HUES6 (cell line): ENCODE data around the gene IL17RD.
A peak's percentile ranks its signal among the peaks of the same experiment; 100 is the strongest.

ENCODE experiments used
- H3K27ac ChIP-seq: 2 replicates; pipeline ENCODE4 v1.7.0; 2013; ENCODE audit warnings: low read depth, mild to moderate bottlenecking, low read length, inconsistent platforms
- H3K27me3 ChIP-seq: 2 replicates; pipeline ENCODE4 v1.6.1; 2013; ENCODE audit warnings: low read length; ENCODE audit not compliant: control insufficient read depth, insufficient read depth
- H3K36me3 ChIP-seq: 2 replicates; pipeline ENCODE4 v1.6.1; 2013; ENCODE audit warnings: low read length; ENCODE audit not compliant: control insufficient read depth, insufficient read depth
- H3K4me1 ChIP-seq: 2 replicates; pipeline ENCODE4 v1.6.1; 2013; ENCODE audit warnings: low read length; ENCODE audit not compliant: control insufficient read depth, insufficient read depth
- H3K4me3 ChIP-seq: 2 replicates; pipeline ENCODE4 v1.5.1; 2013; ENCODE audit warnings: low read depth, low read length
- H3K9ac ChIP-seq: one replicate; pipeline ENCODE4 v1.6.1; 2013; ENCODE audit warnings: mild to moderate bottlenecking, low read length
- H3K9me3 ChIP-seq: 2 replicates; pipeline ENCODE4 v1.6.1; 2013; ENCODE audit warnings: low read depth, low read length; ENCODE audit not compliant: control insufficient read depth, insufficient read depth

The IL17RD gene

GRCh38 chr3:57164657-57165573 is at the start of gene IL17RD:
IL17RD (minus strand) TSS chr3:57165353; CDS start chr3:57165286, 67 bp downstream.
- H3K27ac ChIP-seq = peak within 1 kb of the TSS; percentile 87; the same call in 1 of the 2 replicates
- peaks cover 66% of the 10 kb centered on the region for H3K4me1 ChIP-seq
- peak within 1 kb of the TSS; percentile 90 for H3K4me3 ChIP-seq
- H3K27me3 ChIP-seq = peaks cover 9% of the 10 kb centered on the region; the same call in 1 of the 2 replicates
- H3K9me3 ChIP-seq = no peaks in the 10 kb centered on the region
- peaks cover 4% of the 10 kb centered on the region; the same call in 1 of the 2 replicates for H3K36me3 ChIP-seq
- peak within 1 kb of the TSS; percentile 99 for H3K9ac ChIP-seq

GRCh38 chr3:57206423-57206822 is 41.3 kb upstream of the IL17RD start:
- no peak overlapping the region for H3K4me3 ChIP-seq

GRCh38 chr3:57199895-57200297 is 34.7 kb upstream of the IL17RD start, which contains the start of gene HESX1:
HESX1 (minus strand) TSS chr3:57199978; CDS start chr3:57199918, 60 bp downstream.
- Histone ChIP-seq H3K4me1 (peaks cover 26% of the 10 kb centered on the region), H3K36me3 (no peaks in the 10 kb centered on the region), H3K27ac (no peak within 1 kb of the TSS), H3K9me3 (no peaks in the 10 kb centered on the region), H3K4me3 (peak within 1 kb of the TSS; percentile 42), H3K27me3 (peaks cover 46% of the 10 kb centered on the region; the same call in 1 of the 2 replicates), H3K9ac (no peak within 1 kb of the TSS)

More at GRCh38 chr3:57206423-57206822, 41.3 kb upstream of the IL17RD start:
- Histone ChIP-seq H3K9ac (no peak overlapping the region), H3K9me3 (no peaks in the 10 kb centered on the region), H3K4me1 (peaks cover 6% of the 10 kb centered on the region; the same call in 1 of the 2 replicates), H3K36me3 (no peaks in the 10 kb centered on the region), H3K27ac (no peak overlapping the region), H3K27me3 (peaks cover 23% of the 10 kb centered on the region; the same call in 1 of the 2 replicates)

GRCh38 chr3:57194641-57195040 is 29.5 kb upstream of the IL17RD start:
- no peaks in the 10 kb centered on the region for H3K9me3 ChIP-seq
- no peak overlapping the region for H3K27ac ChIP-seq
- peaks cover 7% of the 10 kb centered on the region for H3K4me1 ChIP-seq
- H3K9ac ChIP-seq = no peak overlapping the region
- H3K27me3 ChIP-seq = peaks cover 16% of the 10 kb centered on the region; the same call in 1 of the 2 replicates
- H3K36me3 ChIP-seq = no peaks in the 10 kb centered on the region
- H3K4me3 ChIP-seq = no peak overlapping the region

- no peaks in the 10 kb centered on the region for H3K9me3 ChIP-seq
- H3K36me3 ChIP-seq = no peaks in the 10 kb centered on the region
- no peak overlapping the region for H3K27ac ChIP-seq
- no peaks in the 10 kb centered on the region; the same call in 1 of the 2 replicates for H3K4me1 ChIP-seq
- H3K27me3 ChIP-seq = peaks cover 4% of the 10 kb centered on the region; the same call in 1 of the 2 replicates
- no peak overlapping the region for H3K4me3 ChIP-seq
- no peak overlapping the region for H3K9ac ChIP-seq
Observed at GRCh38 chr3:57192028-57192427, 26.9 kb upstream of the IL17RD start.

- peaks cover 5% of the 10 kb centered on the region for H3K4me1 ChIP-seq
- H3K36me3 ChIP-seq = no peaks in the 10 kb centered on the region
- no peaks in the 10 kb centered on the region for H3K27me3 ChIP-seq
- no peaks in the 10 kb centered on the region for H3K9me3 ChIP-seq
- no peak overlapping the region for H3K4me3 ChIP-seq
- H3K9ac ChIP-seq = no peak overlapping the region
- H3K27ac ChIP-seq = no peak overlapping the region
Observed at GRCh38 chr3:57184526-57184925, 19.4 kb upstream of the IL17RD start.

- no peaks in the 10 kb centered on the region for H3K27me3 ChIP-seq
- H3K4me1 ChIP-seq = peaks cover 4% of the 10 kb centered on the region
Observed at GRCh38 chr3:57179580-57180410, 14.6 kb upstream of the IL17RD start.

GRCh38 chr3:57176045-57176444 is 10.9 kb upstream of the IL17RD start:
- H3K4me1 ChIP-seq = no peaks in the 10 kb centered on the region; the same call in 1 of the 2 replicates
- no peak overlapping the region for H3K9ac ChIP-seq
- H3K4me3 ChIP-seq = no peak overlapping the region
- H3K27me3 ChIP-seq = no peaks in the 10 kb centered on the region
- H3K9me3 ChIP-seq = no peaks in the 10 kb centered on the region
- no peaks in the 10 kb centered on the region for H3K36me3 ChIP-seq
- H3K27ac ChIP-seq = no peak overlapping the region

More at GRCh38 chr3:57179580-57180410, 14.6 kb upstream of the IL17RD start:
- H3K4me3 ChIP-seq = no peak overlapping the region
- no peaks in the 10 kb centered on the region for H3K9me3 ChIP-seq
- no peak overlapping the region for H3K27ac ChIP-seq
- H3K36me3 ChIP-seq = no peaks in the 10 kb centered on the region
- H3K9ac ChIP-seq = no peak overlapping the region

- no peak overlapping the region for H3K27ac ChIP-seq
- H3K4me1 ChIP-seq = peaks cover 3% of the 10 kb centered on the region; the same call in 1 of the 2 replicates
- no peaks in the 10 kb centered on the region for H3K36me3 ChIP-seq
- H3K4me3 ChIP-seq = no peak overlapping the region
- no peak overlapping the region for H3K9ac ChIP-seq
- H3K9me3 ChIP-seq = no peaks in the 10 kb centered on the region
- H3K27me3 ChIP-seq = no peaks in the 10 kb centered on the region
Observed at GRCh38 chr3:57173687-57174086, 8.5 kb upstream of the IL17RD start.

- Histone ChIP-seq H3K4me3 (no peak overlapping the region), H3K9ac (no peak overlapping the region), H3K27me3 (no peaks in the 10 kb centered on the region), H3K36me3 (no peaks in the 10 kb centered on the region), H3K27ac (no peak overlapping the region), H3K9me3 (no peaks in the 10 kb centered on the region), H3K4me1 (peaks cover 19% of the 10 kb centered on the region; the same call in 1 of the 2 replicates)
Observed at GRCh38 chr3:57170946-57171345, 5.8 kb upstream of the IL17RD start.
